Measurements from ENCODE around the gene NPAS3.
A peak's percentile ranks its signal among the peaks of the same experiment; 100 is the strongest.
"Not testable (repeated sequence)": the region's sequence is repeated elsewhere in the genome, so short reads cannot be mapped to it uniquely, and the experiment has no call there.

Gene NPAS3

DNA sequence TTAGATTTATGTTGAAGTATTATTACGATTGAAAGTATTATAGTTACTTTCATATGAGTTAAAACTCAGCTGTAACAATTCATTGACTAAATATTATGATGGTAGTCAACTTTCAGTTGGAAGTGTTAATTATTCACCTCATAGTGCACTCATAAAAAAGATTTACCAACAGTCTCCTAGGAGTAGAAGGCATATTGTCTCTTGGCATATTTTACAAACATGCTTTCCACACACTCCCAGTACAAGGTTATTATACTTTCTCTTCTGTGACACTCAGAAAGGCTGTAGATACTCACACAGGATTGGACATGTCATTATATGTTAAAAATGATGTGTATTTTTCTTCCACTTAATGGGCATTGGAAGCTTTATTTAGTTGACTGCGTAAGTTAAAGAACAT is 147.1 kb downstream of the NPAS3 start:
- no peak for DNase-seq

DNA sequence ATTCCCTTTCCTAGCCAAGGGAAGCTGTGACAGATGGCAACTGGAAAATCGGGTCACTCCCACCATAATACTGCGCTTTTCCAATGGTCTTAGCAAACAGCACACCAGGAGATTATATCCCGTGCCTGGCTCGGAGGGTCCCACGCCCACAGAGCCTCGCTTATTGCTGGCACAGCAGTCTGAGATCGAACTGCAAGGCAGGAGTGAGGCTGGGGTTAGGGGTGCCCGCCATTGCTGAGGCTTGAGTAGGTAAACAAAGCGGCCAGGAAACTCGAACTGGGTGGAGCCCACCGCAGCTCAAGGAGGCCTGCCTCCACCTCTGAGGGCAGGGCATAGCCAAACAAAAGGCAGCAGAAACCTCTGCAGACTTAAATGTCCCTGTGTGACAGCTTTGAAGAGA is 149.6 kb downstream of the NPAS3 start:
- not testable (repeated sequence) for DNase-seq

DNA sequence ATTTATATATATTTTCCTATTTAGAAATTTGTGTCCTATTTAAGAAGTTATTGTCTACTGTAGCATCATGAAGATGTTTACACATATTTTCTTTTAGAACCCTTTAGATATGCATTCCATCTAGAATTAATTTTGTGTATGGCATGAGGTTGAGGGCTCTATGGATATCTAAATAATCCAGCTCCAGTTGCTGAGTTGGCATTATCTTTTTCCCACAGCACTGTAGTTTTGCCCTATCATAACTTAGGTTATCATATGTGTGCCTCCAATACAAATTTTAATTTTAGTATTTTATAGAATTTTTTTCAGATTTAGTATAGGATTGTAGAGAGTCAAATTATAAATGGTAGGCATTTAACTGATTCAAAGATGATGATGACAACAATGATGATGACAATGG is 159.3 kb downstream of the NPAS3 start:
- DNase-seq: no peak

DNA sequence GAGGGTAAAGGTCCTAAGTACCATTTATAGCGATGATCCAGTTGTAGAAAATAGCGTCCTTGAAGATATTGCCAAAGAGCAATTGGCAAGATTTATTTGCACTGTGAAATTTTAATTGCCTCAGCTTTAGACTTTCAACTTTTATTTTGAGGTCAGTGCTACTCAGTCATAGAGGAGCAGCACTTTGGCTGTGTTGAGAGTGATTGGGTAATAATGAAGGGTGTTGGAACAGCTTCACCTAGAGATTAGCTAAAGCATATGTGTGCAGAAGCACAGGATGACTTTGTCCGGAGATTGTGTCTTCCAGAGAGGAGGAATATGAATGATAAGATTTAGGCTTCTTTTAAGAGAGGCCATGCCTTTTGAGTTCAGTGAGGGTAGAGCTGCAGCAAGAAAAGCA is 164.8 kb downstream of the NPAS3 start:
- no peak for DNase-seq

DNA sequence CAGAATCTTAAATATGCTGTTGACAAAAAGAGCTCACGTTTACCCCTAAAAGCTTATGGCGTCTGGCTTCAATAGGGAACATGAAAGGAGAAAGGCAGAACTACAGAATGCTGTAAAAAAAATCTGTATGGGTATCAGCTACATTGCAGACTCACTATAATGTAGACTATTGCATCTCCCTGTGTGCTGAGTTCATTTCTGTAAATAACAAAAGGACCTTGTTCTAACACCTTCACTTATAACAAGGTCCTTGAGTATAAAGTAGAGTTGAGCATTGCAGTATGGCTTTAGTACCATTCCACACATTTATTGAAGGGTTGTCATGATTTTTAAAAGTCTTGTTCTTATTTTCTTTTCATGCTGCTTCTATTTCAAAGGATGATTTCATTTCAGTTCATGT is 165.3 kb downstream of the NPAS3 start:
- no peak for DNase-seq

DNA sequence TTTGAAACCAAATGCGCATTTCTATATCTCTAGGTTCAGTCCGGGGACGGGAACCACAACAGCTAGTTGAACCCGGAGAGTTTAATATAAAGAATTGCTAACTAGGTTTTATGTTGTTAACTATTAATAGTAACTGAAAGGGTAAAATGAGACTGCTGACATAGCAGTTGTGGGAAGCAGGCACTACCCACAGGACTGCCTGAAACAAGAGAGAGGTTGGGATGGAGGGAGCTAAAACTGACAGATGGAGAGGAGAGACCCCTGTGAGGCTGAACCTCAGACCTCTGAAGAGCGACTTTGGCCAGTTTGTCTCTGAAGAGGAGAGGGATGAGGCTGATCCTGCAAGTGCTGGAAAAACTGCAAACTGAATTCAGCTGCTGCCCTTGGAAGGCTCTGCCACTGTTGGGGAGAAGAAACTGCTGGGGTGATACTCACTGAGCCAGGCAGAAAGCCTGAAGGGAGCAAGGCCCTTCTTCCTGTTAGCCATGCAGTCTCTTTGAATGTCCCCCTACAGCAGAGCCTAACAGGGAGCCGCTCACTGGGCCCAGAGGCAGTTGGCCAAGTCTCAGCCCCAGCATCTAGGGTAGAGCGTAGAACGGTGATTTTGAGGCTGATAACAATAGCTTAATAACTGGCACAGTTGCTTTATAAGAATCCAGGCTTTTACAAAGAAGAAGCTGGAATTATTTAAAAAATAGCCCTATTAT is 172.2 kb downstream of the NPAS3 start:
- DNase-seq: no peak

DNA sequence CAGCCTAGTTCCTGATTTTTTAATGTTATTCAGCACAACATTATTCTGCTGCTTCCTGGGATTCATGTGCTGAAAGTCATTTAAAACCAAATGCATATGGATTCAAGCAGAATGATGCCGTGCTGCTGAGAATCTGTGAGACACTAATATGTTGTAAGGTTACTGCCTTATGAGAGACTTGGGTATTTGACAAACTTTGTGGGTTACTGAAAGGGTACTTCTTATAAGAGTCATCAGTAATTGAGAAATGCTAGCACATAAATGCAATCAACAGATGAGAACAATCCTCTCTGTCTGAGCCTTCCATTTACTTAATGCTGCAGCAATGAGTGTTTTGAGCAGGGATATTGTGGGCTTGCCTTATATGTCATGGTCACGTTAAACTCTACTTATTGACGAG is 175.7 kb downstream of the NPAS3 start:
- DNase-seq: no peak

DNA sequence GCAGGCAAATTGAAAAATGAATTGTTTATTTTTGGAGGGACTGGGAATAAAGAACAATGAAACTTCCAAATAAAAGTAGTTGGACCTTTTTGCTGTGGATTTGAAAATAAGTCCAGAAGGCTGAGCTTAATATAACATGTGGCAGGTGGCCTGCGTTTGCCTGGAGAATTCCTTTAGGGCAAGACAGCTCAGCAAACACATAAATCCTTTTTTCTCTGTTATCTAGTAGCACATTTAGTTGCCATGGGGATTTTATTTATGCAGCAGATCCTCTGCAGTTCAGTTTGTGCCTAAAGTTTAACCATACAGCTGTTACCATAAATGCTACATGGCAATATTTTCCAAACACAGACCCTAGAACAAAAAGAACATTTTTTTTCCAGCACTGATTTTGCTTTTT is 180.0 kb downstream of the NPAS3 start:
- no peak for DNase-seq

DNA sequence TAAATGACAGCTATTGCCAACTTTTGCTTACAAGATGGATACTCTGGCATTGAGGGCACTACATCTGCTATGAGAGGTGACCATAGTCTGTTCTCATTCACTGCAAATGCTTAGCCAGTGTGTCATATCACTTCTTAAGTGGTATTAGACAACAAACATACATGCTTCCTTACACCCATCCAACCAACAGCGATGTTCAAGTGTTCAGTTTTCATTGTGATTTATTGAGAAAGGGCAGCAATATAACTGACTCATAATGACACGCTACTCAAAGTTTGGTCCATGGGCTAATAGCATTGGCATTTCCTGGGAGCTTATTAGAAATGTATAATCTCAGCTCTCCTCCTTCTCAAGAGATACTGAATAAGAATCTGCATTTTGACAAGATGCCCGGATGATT is 181.7 kb downstream of the NPAS3 start:
- DNase-seq: no peak

DNA sequence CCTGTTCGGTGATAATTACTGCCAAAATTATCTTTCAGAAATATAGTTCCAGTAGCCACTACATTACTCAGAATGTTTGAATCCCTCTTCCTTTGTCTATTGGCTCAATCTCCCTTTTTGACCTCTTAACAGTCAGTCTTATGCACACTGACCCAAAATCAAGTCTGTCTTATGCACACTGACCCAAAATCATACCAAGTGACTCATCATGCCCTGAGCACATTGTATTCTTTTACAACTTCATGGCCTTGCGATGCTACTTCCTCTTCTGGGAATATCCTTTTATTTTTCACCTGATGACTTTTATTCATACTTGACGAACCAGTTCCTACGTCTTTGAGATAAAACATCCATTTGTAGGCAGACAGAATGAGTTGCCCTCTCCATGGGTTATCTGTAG is 182.3 kb downstream of the NPAS3 start:
- no peak for DNase-seq

DNA sequence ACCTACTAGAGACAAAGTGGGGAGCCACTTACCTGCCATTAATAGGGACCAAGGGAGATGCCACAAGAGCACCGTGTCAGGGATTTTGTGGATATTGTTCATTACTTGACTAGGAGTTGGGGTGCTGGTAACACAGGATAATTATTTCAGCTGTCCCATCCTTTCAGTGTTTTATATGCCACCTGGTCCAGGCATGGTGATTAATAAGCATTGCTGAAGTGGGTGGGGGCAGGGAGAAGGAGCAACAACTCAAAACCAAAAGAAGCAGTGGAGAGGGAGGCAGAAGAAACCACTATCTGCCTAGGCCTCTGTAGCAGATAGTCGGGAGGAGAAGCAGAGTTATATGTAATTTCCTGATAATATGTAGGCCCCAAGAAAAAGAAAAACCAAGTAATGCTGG is 184.6 kb downstream of the NPAS3 start:
- DNase-seq: no peak

DNA sequence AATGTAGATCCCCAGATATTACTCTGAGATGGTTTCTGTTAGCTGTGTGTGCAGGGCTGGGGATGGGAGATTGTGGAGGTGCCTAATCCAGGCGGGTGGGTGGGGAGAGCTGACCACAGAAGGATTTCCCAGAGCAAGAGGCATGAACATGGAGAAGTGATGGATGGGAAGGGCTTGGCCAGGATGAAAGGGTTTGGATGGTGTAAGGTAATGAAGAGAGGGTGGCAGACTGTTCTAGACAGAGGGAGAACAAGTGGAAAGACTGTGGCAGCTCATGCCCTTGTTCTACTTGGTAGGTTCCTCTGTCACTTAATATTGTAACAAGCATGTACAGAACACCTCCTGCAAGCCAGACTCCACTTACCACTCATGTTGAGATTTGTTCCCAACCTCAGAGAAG is 187.8 kb downstream of the NPAS3 start:
- no peak for DNase-seq

DNA sequence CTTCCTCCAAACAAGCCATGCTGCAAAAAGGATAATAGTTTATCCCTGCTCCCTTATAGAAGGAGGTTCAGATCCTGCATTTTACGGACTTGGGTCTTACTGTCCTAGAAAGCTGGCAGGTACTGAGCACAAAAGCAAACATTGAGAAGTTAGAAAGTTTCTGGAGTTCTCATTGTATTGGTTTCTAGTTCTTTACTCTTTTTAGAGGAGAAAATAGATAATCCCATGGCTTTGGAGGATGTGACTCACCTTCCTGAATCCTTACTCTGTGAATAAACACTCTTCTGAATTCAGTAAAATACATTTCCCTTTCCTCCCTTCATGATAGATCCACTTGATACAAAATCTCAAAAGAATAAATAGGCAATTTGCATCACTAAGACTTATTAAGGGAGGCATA is 188.9 kb downstream of the NPAS3 start:
- DNase-seq: no peak

DNA sequence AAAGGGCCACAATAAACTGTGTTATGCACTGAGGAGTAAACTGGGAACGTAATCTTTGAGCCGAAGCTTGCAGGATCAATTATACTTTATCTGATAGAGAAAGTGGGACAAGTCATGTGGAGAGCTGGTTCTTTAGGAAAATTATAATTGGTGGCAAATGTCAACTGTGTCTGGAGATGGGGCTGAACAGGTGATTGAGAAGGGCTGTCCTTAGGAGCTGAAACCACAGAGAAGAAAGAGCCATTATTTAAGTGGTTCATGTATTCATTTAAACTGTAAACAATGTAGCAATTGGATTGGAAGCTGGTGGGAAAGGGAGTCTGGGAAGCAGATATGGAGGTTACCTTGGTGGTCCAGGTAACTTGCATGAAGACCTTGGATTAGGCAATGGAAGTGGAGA is 193.1 kb downstream of the NPAS3 start:
- no peak for DNase-seq

DNA sequence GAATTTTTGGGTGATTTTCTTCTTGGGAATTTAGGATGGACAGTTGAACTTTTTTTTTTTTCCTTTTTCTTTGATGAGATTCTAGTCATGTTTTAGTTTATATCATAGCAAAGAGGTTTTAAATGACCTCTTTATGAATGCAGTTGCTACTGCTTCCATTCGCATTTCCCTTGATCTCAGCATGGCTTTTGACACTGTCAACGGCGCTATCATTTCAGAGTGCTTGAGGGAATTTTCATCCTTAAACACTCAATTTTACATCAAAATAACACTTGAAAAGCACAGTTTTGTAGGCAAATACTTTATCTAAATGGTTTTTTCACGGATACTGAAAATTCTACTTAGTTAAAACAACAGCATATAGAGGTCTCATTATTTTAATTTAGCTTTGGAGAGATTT is 195.5 kb downstream of the NPAS3 start:
- DNase-seq: no peak

DNA sequence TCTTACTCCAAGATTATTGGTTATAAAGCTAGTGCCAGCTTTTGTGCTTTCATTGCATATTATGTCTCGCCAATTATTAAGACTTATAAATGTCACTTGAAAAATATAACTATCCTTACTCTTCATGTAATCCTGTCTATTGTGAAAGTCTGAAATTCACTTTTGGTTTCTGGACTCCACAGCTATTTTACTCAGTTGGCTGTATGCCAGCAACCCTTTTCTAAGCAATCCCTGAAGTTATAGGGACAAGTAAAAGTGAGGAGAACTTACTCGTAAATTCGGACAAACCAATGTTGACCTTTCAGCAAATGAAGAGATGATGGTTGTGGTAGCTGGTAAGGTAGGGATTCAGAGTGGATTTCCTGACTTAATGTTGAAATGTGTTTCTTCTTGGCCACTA is 196.3 kb downstream of the NPAS3 start:
- no peak for DNase-seq

DNA sequence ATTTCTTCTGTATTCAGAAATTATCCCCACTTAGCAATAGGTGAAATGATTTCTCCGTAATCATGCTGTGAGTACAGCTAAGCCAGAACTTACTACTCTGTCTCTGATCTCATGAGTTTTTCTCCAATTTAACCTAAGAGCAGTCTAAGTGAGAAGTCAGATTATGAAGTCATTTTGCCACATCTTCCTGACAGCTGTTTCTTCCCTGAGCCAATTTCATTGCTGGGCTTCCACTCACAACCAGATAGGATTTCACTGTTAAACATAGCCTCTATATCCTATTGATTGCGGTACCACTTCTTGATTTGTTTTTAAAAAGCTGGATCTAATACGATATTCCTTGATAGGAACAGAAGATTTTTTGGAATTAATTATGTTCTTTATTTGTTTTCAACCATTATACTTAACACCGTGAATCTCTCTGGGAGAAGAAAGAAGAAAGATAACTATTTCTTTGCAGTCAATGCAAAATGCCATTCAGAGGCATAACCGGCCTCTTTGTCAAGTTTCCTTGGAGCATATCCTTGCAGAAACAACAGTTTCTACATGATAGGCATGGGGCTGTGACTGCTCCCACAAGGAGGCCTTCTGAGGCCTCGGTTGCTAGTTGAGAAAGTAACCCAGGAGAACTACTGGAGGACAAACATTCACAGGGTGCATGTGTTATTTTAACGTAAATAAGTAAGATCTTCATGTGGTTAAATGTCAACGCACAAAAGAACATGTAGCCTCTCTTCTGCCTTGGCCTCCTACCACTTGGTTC is 212.2 kb downstream of the NPAS3 start:
- DNase-seq: no peak

DNA sequence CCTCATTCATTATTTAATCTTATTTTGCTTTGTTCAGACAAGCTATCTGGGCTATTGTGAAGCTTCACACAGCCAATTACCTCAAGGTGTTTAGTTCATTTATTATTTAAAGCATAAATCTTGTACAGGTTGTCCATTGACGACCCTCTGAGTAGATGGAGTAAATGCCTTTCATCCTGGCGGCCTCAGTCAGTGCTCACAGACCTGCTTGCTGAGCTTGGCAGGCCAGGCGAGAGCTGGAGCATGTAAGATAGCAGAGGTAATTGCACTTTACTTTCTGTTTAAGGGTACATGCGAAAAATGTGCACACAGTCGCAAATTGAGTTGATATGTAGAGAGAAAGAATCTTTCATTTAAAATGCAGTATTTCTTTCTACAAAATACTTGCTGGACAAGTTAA is 224.4 kb downstream of the NPAS3 start:
- DNase-seq: no peak

DNA sequence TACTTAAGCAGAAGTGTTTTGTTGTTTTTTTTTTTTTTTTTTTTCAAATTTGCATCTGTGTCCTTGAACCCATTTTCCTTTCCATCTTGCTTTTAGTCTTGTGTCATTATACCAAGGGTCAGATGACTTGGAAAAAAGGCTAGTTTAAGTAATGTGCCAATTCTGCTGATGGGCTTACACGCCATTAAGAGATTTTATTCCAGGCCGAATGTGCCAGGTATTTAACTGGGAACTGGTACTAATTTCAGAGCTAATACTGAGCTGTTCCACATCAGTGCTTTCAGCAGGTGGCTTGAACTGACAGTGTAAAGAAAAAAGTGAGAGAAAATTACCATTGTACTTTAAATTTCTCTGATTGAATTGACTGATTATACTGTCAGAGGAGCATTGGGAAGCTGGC is 224.9 kb downstream of the NPAS3 start:
- DNase-seq: no peak

DNA sequence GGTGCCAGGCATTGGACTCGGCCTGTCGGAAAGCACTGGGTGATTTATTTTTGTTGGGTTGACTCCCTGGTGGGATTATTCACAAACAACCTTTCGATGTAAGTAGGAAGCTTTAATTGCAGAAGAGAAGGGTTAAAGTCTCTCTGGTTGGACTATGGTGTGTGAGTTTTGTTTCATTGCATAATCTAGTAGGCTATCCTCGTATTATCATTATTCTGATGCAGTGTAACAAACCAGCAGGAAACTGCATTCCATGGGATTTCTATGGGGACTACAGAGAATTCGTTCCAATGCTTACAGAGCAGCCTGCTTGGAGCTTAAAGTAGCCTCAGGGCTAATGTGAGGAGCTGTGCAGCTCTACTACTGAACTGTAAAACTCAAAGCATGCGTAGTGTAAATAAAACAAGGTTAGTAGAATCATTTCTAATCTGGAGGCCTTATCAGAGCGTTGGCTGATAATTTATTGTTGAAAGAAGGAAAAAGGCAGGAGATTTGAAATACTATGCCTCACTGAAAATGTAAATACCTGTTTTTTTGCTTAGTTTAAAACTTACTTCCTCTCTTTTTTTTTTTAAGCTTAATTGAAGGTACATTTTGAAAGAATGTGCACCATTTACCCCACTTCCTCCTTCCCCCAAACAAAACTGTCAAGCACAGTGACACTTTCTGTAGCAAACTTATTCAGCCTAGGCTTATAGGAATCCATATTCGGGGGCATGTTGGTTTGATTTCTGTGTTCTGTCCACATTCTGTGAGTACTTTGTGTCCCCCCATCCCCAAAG is 226.7 kb downstream of the NPAS3 start:
- no peak for DNase-seq

DNA sequence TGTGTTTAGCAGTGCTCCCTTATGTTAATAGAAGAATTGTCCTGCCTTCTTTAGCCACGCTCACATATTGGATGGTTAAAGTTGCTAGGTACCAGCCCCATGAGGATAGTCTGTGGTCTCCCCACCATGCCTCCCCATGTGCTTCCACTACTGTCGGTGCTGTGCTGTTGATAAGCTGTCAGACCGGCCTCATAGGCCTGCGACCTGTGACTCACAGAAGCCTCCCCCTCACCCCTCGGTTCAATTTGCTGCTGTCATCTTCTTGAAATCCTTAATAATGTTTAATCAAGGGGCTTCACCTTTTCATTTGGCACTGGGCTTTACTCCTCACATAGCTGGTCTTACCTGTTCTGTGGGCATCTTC is 227.2 kb downstream of the NPAS3 start:
- DNase-seq: no peak

DNA sequence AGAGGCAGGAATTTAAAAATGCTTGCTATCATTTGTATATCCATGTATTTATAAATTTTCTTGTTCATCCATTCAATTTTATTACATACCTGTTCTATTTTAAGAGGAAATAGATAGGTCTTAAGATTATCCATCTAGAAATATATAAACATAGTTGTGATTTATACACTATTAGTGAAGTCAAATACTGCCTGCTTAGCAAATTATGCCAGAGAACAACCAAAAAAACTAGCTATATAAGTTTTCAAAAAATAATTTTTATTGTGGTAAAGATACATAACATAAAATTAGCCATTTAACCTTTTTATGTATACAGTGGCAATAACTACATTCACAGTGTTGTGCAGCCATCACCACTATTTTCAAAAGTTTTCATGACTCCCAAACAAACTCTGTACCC is 237.3 kb downstream of the NPAS3 start:
- no peak for DNase-seq

DNA sequence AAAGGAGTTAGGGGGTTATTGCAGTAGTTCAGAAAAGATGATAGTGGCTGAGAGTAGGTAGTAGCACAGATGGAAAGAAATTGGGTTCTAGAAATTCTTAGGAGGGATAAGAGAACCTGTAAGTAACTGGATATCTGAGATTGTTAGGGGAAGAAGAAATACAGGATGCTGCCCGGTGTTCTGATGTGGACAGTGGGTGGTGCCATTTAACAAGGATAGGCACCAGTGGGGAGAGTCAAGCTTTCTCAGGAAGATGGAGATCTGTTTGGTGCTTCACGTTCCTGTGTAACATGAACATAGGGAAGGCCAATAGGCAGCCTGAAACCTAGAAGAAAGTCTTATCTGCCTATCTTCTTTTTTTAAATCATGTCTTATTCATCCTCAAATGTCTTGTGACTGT is 245.9 kb downstream of the NPAS3 start:
- DNase-seq: peak in 1 of 3 donors; percentile 1

DNA sequence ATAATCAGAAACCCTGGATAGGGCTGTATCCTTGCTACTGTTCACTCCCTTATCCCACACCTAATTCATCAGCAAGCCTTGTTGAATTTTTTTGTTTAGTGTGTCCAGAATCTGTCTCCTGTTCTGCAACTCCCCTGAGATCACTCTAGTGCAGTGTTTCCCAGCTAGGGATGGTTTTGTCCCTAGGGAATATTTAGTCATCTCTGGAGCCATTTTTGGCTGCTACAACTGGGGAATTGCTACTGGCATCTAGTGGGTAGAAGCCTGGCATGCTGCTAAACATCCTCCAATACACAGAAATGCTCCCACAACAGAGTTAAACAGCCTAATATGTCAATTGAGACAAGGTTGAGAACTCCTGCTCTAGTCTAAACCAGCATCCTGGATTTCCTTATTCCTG is 248.0 kb downstream of the NPAS3 start:
- DNase-seq: no peak
